GM21367 (cell line): ENCODE data around the gene JUND.

Experiments used
- ATAC-seq: cut with Tn5 transposase; IDR thresholded peaks from one replicate; pipeline ENCODE4 v1.9.1; 2021; ENCODE audit not compliant: unreplicated experiment

JUND gene

GRCh38 chr19:18251587-18252369 is 29.6 kb downstream of the JUND start:
- no peak for ATAC-seq

GRCh38 chr19:18249834-18250233 is 31.6 kb downstream of the JUND start:
- ATAC-seq = no peak

GRCh38 chr19:18245297-18245696 is 36.1 kb downstream of the JUND start:
- no peak for ATAC-seq

GRCh38 chr19:18239303-18239702 is 42.1 kb downstream of the JUND start:
- ATAC-seq = no peak

GRCh38 chr19:18234194-18234593 is 47.2 kb downstream of the JUND start:
- ATAC-seq = no peak

DNA sequence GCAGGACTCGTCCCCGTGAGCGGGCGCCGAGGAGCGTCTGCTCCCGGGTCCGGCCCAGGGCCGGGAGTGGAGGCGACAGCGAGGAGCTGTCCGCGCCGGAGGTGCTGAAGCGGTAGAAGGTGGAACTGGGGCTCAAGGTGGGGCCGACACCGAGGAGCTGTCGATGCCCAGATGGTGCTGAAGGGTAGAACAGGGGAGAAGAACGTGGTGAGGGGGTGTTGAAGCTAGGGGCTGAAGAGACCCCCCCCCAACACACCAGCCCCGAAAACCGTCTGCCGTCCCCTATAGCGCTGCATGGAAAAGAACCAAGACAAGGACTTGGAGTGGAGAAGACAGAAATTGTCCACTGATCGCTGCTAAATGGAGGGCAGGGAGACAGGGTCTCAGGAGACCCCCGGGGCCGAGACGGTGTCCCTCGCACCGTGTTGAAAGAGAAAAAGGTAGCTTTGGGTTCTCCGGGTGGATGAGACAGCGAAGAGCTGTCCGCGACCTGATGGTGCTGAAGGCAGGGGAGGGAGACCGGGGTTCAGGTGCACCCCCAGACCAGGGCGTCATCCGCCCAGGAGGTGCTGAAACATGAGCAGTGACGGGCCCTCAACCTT is 48.1 kb downstream of the JUND start:
- ATAC-seq = no peak

DNA sequence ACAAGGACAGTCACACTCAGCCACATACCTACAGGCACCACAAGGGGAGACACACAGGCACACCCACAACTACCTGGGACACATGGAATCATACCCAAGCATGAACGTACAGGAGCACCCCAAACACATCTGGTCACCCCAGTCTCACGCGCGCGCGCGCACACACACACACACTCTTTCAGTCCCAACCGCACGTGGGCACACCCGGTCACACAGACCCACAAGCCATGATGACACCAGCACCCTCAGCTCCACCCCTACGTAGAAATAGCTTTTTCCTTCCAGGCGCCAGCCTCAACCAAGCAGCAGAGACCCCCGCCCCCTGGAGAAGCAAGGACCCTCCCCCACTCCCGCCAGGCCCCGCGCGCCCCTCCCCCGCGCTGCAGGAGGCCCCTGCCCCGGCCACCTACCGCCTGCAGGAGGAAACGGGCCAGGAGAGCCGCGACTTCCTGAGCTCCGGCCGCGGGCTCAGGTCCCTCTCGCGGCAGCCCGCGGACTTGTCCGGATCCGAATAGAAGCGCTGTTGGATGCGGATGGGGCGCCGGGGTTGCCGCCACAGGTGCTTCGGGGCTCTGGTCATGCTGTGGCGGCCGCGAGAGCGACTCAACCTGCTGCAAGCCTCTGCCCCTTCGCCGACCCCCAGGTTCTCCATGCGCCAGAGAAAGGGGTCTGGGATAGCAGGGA is 48.7 kb downstream of the JUND start:
- no peak for ATAC-seq

DNA sequence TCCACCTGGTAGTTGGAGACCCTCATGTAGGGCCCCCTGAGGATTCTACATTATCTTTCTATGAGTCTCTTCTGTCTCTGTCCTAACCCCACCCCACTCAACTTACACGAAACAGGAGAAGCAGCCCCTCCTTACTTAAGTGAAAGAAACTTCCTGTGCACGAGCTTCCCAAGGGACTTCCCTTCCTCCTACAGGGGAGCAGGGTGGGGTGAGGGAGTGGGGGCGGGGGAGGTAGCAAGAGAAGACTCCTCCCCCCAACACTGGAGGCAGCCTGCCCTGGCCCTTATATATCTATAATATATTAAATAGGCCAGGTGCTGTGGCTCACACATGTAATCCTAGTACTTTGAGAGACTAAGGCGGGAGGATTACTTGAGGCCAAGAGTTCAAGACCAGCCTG is 49.6 kb downstream of the JUND start:
- ATAC-seq = no peak

DNA sequence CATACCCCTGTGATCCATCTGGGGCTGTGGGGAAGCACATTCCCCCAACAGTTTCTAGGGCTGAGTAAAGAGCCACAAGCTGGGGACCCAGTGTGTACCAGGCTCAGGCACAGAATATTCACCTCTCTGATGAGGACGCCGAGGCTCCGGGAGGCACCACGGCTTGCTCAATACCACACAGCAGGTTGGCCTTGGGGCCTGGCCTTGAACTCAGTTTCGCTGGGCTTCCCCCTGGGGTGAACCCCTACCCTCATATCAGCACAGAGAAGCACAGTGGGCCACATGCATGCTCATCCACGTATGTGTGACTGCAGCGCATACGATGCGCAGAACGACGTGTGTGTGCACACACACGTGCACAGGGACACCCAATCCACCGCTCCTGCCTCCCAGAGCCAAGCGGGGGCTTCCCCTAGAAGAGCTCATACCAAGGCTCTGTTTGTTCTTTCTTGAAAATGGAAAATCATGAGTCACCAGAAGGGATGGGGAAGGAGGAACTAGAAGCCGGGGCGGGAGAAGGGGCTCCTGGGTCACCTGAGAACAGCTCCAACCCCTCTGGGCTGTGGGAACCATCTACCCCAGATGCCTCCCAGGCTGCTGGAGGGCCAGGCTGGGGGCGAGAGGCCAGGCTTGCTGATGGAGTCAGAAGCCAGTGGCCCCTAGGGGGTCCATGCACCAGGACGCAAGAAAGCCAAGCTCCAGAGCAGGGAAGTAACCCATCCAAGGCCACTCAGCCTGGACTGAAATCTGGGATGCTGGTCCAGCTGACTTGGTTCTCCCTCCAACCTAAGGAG is 50.3 kb downstream of the JUND start:
- no peak for ATAC-seq

DNA sequence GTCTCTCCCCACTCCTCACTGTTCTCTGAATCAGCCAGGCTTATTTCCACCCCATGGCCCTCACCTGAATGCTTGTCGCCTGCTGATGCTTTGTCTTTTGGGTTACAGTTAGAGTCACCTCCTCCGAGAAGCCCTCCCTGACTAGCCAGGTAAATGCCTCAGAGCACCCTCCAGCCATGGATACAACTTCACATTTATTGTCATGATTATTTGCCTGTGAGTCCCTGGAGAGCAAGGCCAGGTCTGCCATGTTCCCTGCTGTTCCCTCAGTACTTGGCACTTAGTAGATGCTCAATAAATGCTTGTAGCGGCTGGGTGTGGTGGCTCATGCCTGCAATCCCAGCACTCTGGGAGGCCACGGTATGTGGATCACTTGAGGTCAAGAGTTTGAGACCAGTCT is 51.5 kb downstream of the JUND start:
- ATAC-seq = no peak
